GM18520 (cell line): Measurements from ENCODE around the gene DPYSL3.
"Not testable (repeated sequence)": the region's sequence is repeated elsewhere in the genome, so short reads cannot be mapped to it uniquely, and the experiment has no call there.

ENCODE experiments used
- ATAC-seq: cut with Tn5 transposase; IDR thresholded peaks from one replicate; pipeline ENCODE4 v1.9.1; 2021; ENCODE audit not compliant: unreplicated experiment

DPYSL3 gene

GRCh38 chr5:147509710-147510651, at the start of gene DPYSL3:
Gene DPYSL3, minus strand, starts transcription at chr5:147510068. Its CDS starts 210 bp downstream, at chr5:147509858.
- no peak for ATAC-seq

- peak; percentile 76 for ATAC-seq
Observed at GRCh38 chr5:147558826-147559225, 49.0 kb upstream of the DPYSL3 start.

DNA sequence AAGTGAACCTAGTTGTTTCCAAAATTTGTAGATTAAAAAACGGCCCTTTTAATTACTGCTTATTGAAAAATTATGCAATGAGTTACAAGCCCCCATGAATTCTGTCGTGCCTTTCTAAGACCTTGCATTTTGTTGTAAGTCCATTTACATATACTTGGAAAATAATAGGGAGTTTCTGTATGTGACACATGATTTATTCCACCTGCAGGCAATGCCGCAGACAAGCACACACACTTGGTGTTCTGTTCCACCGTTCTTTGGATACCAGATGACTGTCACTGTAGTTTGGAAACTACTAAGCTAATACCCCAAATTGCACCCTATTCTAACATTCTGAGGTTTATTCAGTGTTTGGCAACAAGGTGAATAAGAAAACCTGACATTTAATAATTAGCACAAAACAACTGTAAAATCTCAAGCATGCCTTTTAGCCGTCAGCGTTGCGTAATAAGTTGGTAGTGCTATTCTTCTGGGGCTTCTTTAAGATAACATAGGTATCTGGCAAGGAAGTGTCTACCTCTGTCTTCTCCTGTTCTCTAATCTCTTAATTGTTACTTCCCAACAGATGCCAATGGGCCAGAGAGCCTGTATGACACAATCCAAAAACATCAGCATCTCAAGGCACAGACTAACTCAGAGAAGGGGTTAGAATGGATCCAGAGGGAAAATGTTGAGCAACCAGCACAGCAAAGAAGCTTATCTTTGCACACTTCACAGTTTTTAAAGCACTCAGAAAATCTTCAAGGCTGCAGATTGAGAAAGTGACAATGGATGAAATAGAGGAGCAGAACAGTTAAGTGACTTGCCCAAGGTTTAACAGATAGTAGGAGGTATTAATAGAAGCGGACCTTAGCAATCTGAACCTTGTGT, 48.2 kb upstream of the DPYSL3 start:
- ATAC-seq = no peak

DNA sequence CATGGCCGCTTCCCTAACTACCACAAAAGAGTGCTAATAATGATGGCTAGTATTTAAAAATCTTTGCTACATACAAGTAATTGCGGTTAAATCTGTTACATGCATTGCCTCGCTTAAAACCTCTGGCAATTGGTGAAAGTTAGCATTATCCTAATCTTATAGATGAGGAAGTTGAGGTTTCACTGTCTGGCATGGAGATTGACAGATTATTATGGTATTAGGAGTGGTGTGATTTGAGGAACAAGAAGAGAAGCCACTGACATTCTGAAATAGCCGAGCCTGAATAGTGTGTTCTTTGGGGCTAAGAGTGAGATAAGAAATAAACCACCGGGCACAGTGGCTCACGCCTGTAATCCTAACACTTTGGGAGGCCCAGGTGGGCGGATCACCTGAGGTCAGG, 45.3 kb upstream of the DPYSL3 start:
- no peak for ATAC-seq

- no peak for ATAC-seq
Observed at GRCh38 chr5:147554261-147554817, 44.5 kb upstream of the DPYSL3 start.

- not testable (repeated sequence) for ATAC-seq
Observed at GRCh38 chr5:147553817-147554216, 43.9 kb upstream of the DPYSL3 start.

GRCh38 chr5:147552897-147553296, 43.0 kb upstream of the DPYSL3 start:
- ATAC-seq = no peak

DNA sequence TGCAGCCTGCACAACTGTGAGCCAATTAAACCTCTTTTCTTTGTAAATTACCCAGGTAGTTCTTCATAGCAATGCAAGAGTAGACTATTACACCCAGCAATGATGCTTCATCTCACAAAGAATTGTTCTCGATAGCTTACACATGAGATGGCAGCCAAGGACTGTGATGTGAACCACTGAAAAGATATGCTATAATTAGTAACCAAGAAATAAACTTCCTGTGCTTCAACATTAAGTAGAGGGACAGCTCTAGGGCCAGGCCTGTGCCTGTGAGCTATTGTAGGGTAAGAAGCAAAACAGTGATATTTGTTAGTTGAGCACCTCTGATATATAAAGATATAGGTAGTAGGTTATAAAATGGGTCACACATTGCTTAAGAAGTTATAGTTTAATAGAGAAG, 41.8 kb upstream of the DPYSL3 start:
- no peak for ATAC-seq

DNA sequence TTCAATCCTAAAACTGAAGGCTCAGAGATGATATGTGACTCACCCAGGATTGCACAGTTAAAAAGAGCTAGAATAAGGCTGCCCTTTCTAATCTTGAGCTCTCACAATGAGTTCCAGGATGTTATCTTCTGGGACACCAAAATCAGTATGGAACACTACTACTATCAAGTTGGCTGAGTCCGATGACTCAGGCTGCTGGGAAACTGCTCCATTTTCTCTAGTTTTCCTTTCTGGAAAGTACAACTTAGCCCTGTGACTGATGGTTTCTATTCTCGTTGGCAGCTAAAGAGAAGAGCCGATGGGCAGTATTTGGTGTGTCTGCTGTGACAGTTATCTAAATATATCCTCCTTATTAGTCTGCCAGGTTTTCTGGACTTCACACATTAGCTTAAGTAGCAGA, 37.9 kb upstream of the DPYSL3 start:
- ATAC-seq = no peak

GRCh38 chr5:147544556-147544955, 34.7 kb upstream of the DPYSL3 start:
- no peak for ATAC-seq

GRCh38 chr5:147539053-147539452, 29.2 kb upstream of the DPYSL3 start:
- no peak for ATAC-seq

DNA sequence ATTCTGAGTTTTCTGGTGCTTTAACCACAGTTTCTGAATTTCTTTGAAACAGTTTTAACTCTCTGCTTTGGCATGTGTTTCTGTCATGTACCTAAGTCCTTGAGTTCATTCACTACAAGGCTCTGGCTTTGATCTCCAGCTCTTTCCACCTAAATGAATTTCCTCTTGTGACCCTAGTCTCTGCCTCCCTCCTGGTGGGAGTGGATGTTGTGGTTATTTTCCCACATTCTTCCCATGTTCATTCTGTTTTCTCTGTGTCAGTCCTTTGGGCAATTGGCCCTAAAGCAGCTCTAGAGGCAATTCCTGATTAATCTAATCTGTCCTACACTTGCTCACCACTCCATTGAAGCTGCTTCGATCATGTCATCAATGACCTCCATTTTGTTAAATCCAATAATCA, 28.4 kb upstream of the DPYSL3 start:
- no peak for ATAC-seq

- no peak for ATAC-seq
Observed at GRCh38 chr5:147534172-147534951, 24.5 kb upstream of the DPYSL3 start.

DNA sequence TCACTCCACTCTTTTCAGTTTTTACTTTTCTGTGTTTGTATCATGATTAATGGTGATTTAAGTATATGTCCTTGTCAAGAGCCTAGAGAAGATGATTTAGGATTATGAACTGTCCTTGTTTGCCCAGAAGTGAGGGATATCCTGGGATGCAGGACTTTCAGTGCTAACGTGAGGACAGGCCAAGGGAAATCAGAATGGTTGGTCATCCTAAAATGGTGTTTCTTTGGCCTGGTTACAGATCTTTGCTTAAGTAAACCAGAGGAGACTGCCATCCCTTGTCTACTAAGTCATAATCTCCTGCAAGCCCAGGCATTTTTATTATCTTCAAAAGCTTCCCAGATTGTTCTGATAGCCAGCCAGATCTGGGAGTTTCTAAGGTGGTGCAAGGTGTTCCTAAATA, 22.3 kb upstream of the DPYSL3 start:
- ATAC-seq = no peak

DNA sequence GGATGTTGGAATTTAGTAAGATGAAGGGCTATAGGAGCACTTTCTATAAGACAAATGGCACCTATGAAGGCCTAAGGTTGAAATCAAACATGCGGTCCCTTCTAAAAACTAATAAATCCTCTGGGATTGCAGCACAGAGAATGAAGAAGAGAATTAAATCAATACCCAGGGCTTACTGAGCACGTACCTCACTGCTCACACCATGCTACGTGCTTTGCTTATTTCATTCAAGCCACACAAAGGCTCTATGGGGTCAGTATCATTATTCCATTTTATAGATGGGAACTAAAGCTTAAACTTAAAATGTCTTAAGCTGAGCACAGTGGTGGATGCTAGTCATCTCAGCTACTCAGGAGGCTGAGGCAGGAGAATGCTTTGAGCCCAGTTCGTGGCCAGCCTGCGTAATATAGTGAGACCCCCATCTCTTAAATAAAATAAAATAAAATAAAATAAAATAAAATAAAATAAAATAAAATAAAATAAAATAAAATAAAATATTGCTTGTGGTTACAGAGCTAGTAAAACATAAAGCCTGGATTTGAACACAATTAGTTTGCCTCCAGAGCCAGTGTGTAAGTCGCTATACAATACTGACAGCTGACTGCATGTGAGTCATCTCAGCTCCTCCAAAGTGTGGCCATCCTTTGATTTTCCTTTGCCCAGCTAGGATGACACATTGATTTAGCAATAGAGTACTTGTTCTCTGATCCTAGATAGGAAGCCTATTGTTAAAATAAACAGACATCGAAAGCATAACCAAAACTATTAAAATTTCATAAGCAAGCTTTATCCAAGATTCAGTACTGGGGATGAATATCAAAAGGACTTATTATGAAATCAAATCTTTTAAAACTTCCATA, 20.9 kb upstream of the DPYSL3 start:
- ATAC-seq = no peak

DNA sequence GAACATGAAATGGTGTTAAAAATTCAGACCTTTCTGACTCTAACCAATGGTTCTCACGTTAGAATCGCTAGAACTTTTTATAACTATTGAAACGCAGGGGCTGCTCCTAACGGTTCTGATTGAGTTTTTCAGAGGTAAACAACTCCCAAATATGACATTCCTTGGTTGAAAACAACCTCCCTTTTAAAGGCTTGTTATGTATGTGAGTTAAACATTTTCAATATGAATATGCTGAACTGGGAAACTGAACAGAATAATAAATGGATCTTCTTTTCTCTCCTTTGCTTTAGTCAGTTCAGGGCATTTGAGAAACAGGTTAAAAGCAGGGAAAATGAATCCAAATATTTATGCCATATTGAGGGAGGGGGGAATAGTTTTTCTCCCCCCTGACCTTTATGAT, 13.2 kb upstream of the DPYSL3 start:
- no peak for ATAC-seq

- no peak for ATAC-seq
Observed at GRCh38 chr5:147522435-147522834, 12.6 kb upstream of the DPYSL3 start.

- ATAC-seq = no peak
Observed at GRCh38 chr5:147520450-147520849, 10.6 kb upstream of the DPYSL3 start.

- ATAC-seq = no peak
Observed at GRCh38 chr5:147519380-147519779, 9.5 kb upstream of the DPYSL3 start.

- no peak for ATAC-seq
Observed at GRCh38 chr5:147517383-147517782, 7.5 kb upstream of the DPYSL3 start.
